DOHH2 (cell line): ENCODE results near the gene NOTCH2NLA.
"Not testable (repeated sequence)": the region's sequence is repeated elsewhere in the genome, so short reads cannot be mapped to it uniquely, and the experiment has no call there.

Experiments used
- EZH2phosphoT487 ChIP-seq: fragments of 200-600 bp; sonication (generic); IDR thresholded peaks from 2 replicates; pipeline ENCODE4 v1.6.1; 2017; ENCODE audit warnings: borderline replicate concordance, mild to moderate bottlenecking, antibody characterized with exemption, low read length, moderate library complexity, mixed read lengths
- TF ChIP-seq, protein P1 (sequence below): fragments of 200-600 bp; sonication (generic); IDR thresholded peaks from one replicate; pipeline ENCODE4 v1.5.1; 2014; ENCODE audit warnings: antibody characterized with exemption, mild to moderate bottlenecking, low read depth, low read length; ENCODE audit not compliant: poor library complexity, severe bottlenecking

DNA sequence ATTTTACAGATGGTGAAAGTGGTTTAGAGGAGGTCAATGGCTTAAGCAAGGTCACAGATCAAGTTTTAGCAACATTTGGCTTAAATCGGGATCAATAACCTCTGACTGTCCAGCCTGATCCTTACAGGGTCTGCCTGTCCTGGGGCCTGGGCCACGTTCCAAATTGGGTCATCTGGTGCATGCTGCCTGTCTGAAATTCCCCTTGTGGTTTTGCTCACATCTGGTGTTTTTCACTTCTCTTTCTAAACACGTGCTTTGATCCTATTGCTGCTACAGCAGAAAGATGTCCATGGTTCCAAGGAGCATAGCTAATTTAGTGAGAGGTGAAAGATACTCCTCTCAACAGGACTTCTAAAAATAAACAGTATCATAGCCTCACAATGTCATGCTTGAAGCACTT, 49.5 kb upstream of the NOTCH2NLA start:
- TF ChIP-seq, protein P1, sequence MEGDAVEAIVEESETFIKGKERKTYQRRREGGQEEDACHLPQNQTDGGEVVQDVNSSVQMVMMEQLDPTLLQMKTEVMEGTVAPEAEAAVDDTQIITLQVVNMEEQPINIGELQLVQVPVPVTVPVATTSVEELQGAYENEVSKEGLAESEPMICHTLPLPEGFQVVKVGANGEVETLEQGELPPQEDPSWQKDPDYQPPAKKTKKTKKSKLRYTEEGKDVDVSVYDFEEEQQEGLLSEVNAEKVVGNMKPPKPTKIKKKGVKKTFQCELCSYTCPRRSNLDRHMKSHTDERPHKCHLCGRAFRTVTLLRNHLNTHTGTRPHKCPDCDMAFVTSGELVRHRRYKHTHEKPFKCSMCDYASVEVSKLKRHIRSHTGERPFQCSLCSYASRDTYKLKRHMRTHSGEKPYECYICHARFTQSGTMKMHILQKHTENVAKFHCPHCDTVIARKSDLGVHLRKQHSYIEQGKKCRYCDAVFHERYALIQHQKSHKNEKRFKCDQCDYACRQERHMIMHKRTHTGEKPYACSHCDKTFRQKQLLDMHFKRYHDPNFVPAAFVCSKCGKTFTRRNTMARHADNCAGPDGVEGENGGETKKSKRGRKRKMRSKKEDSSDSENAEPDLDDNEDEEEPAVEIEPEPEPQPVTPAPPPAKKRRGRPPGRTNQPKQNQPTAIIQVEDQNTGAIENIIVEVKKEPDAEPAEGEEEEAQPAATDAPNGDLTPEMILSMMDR: not testable (repeated sequence)
- not testable (repeated sequence) for TF ChIP-seq EZH2phosphoT487
